ENCODE results near the gene CHADL. TPM values are rescaled to one million over a fixed set of nuclear protein-coding genes. Genes with fewer than 3 reads are reported as not detected.

CHADL gene
- total and polyA plus RNA-seq, 2 of the 8 experiments (the other 6 are each of a cell fraction or from before 2014, with no cell fraction given) = 0.78 to 1.4 TPM

DNA sequence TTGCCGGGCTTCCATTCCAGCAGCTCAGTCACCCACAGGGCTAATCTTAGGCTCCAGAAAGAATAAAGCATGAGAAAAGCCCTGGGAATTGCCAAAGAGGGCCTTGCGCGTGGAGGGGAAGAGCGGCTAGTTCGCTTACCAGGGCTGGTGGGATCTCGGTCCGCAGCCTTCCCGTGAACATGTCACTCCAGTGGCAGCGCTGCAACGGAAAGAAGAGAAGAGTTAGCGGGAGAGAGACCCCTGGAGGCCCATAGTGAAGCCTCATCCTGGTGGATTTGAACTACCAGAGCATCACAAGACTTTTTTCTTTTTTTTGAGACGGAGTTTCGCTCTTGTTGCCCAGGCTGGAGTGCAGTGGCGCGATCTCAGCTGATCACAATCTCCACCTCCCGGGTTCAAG lies 27.2 kb upstream of the CHADL start (continued):
- TF ChIP-seq CTBP2 (IDR thresholded peaks at IDR 0.05; ENCODE audit: borderline replicate concordance, insufficient read depth, insufficient read length, low read length) = no peak
- no peak for TF ChIP-seq SIX5 (IDR thresholded peaks at IDR 0.05; ENCODE audit: low read depth, low read length)
- TF ChIP-seq POU5F1 (IDR thresholded peaks at IDR 0.05; ENCODE audit: low read depth, low read length) = no peak
